ENCODE data around the gene SLC7A9.

- no peak for TF ChIP-seq CEBPB (IDR thresholded peaks at IDR 0.05)
- no peak for TF ChIP-seq USF1 (IDR thresholded peaks at IDR 0.05)
- no peak for TF ChIP-seq REST (IDR thresholded peaks at IDR 0.05; ENCODE audit: low read depth)
- TF ChIP-seq TAF1 (IDR thresholded peaks at IDR 0.05; ENCODE audit: low read depth), result no peak
- TF ChIP-seq YY1 (IDR thresholded peaks at IDR 0.05; ENCODE audit: low read depth), result no peak
- TF ChIP-seq RAD21 (IDR thresholded peaks at IDR 0.05; ENCODE audit: low read depth), result no peak
- no peak for TF ChIP-seq EP300 (IDR thresholded peaks at IDR 0.05; ENCODE audit: borderline replicate concordance)
- no peak for TF ChIP-seq CREB1 (IDR thresholded peaks at IDR 0.05; ENCODE audit: low read depth)
These were observed 51.0 kb downstream of the SLC7A9 start for GRCh38 chr19:32818536-32818935.

All from Ishikawa (cell line).